HG03039 (cell line): ENCODE results near the gene BBS7.
A peak's percentile ranks its signal among the peaks of the same experiment; 100 is the strongest.

Experiments
- ATAC-seq: cut with Tn5 transposase; IDR thresholded peaks from one replicate; pipeline ENCODE4 v1.9.1; 2021; ENCODE audit warnings: mild to moderate bottlenecking, moderate library complexity; ENCODE audit not compliant: unreplicated experiment

BBS7 gene

GRCh38 chr4:121869841-121870822 lies at the start of gene BBS7:
BBS7 (minus strand) TSS chr4:121870474; CDS start chr4:121870313, 161 bp downstream.
- ATAC-seq, result peak; percentile 99

GRCh38 chr4:121913667-121914066 lies 43.4 kb upstream of the BBS7 start:
- ATAC-seq, result no peak

- no peak for ATAC-seq
Measured at GRCh38 chr4:121908346-121908745, 38.1 kb upstream of the BBS7 start.

GRCh38 chr4:121900132-121900983 lies 30.1 kb upstream of the BBS7 start:
- ATAC-seq, result peak; percentile 83

- ATAC-seq, result no peak
Measured at GRCh38 chr4:121898150-121898549, 27.9 kb upstream of the BBS7 start.

GRCh38 chr4:121888134-121888533 lies 17.9 kb upstream of the BBS7 start:
- no peak for ATAC-seq

- no peak for ATAC-seq
Measured at GRCh38 chr4:121885115-121885514, 14.8 kb upstream of the BBS7 start.

GRCh38 chr4:121881158-121881557 lies 10.9 kb upstream of the BBS7 start:
- no peak for ATAC-seq

GRCh38 chr4:121879135-121879534 lies 8.9 kb upstream of the BBS7 start:
- no peak for ATAC-seq

GRCh38 chr4:121877041-121877773 lies 6.9 kb upstream of the BBS7 start:
- ATAC-seq, result no peak

- no peak for ATAC-seq
Measured at GRCh38 chr4:121876070-121876469, 5.8 kb upstream of the BBS7 start.

- ATAC-seq, result no peak
Measured at GRCh38 chr4:121875652-121876051, 5.4 kb upstream of the BBS7 start.

GRCh38 chr4:121873604-121874003 lies 3.3 kb upstream of the BBS7 start:
- no peak for ATAC-seq

- no peak for ATAC-seq
Measured at GRCh38 chr4:121863799-121864198, 6.5 kb downstream of the BBS7 start.

- no peak for ATAC-seq
Measured at GRCh38 chr4:121861426-121861825, 8.8 kb downstream of the BBS7 start.

GRCh38 chr4:121860121-121860520 lies 10.2 kb downstream of the BBS7 start:
- no peak for ATAC-seq

- ATAC-seq, result no peak
Measured at GRCh38 chr4:121851354-121851753, 18.9 kb downstream of the BBS7 start.

- ATAC-seq, result no peak
Measured at GRCh38 chr4:121846662-121847061, 23.6 kb downstream of the BBS7 start.

- no peak for ATAC-seq
Measured at GRCh38 chr4:121842862-121843261, 27.4 kb downstream of the BBS7 start.

- no peak for ATAC-seq
Measured at GRCh38 chr4:121838136-121838535, 32.1 kb downstream of the BBS7 start.

GRCh38 chr4:121829511-121829910 lies 40.8 kb downstream of the BBS7 start:
- no peak for ATAC-seq
